Transverse colon (tissue), 4 donors: ENCODE measurements around the gene EIF4E3. TPM values are rescaled to one million over a fixed set of nuclear protein-coding genes. Genes with fewer than 3 reads are reported as not detected.

Source experiments
- DNase-seq: peaks from one replicate; pipeline ENCODE4 v3.0.0-alpha.2; 2019
- H3K27ac ChIP-seq, 4 donors: fragments of 200-600 bp; sonication (generic); 2 replicates each; pipeline ENCODE4 v1.5.1; 2016 to 2018; ENCODE audit warnings: inconsistent platforms in 4 of 4
- H3K27me3 ChIP-seq: fragments of 200-600 bp; sonication (generic); 2 replicates; pipeline ENCODE4 v1.5.1; 2017; ENCODE audit warnings: inconsistent platforms
- H3K36me3 ChIP-seq, 4 donors: fragments of 200-600 bp; sonication (generic); 2 replicates each; pipeline ENCODE4 v1.5.1; 2017 to 2019; ENCODE audit warnings: inconsistent platforms in 4 of 4
- H3K4me1 ChIP-seq, 4 donors: fragments of 200-600 bp; sonication (generic); 2 replicates each; pipeline ENCODE4 v1.5.1; 2017 to 2020; ENCODE audit warnings: inconsistent platforms in 4 of 4
- H3K4me3 ChIP-seq, 4 donors: fragments of 200-600 bp; sonication (generic); 1 replicate in 1 of 4; 2 replicates in 3 of 4; pipeline versions ENCODE4 v1.5.1 to v1.6.1; 2017 to 2019; ENCODE audit warnings: inconsistent platforms in 4 of 4
- H3K9me3 ChIP-seq, 2 donors: fragments of 200-600 bp; sonication (generic); 2 replicates each; pipeline ENCODE4 v1.5.1; 2017 to 2019; ENCODE audit warnings: inconsistent platforms in 2 of 2
- CTCF ChIP-seq, 5 experiments: fragments of 200-600 bp in 3 of 5; fragments of 450-650 bp in 2 of 5; sonication (generic) in 3 of 5; IDR thresholded peaks; 1 replicate in 2 of 5; 2 replicates in 3 of 5; pipeline ENCODE4 v1.5.1; 2016 to 2017; ENCODE audit warnings: antibody characterized with exemption in 5 of 5, inconsistent platforms in 3 of 5, mild to moderate bottlenecking in 2 of 5, moderate library complexity in 1 of 5
- EP300 ChIP-seq: sonication (generic); formaldehyde crosslinking; IDR thresholded peaks from one replicate; pipeline ENCODE4 v1.6.1; 2017; ENCODE audit warnings: antibody characterized with exemption, low read depth
- POLR2A ChIP-seq: fragments of 450-650 bp; IDR thresholded peaks from one replicate; pipeline ENCODE4 v1.6.1; 2016; ENCODE audit warnings: antibody characterized with exemption, mild to moderate bottlenecking, moderate library complexity
- POLR2AphosphoS5 ChIP-seq, 3 donors: sonication (generic); formaldehyde crosslinking; IDR thresholded peaks; one replicate each; pipeline ENCODE4 v1.6.1; 2016; ENCODE audit warnings: antibody characterized with exemption in 3 of 3
- WGBS, 2 donors: methylation state at CpG; one replicate each; pipeline ENCODE4 v1.1.5; 2018; ENCODE audit warnings: low coverage in 1 of 2; 5-methylcytosine and 5-hydroxymethylcytosine counted together
- in situ Hi-C, 4 donors: fragments of 200-750 bp; cut with MboI; loops; one replicate each; pipeline versions ENCODE4 v1.15.0 to v1.15.1; 2017; ENCODE audit warnings: low sequenced_read_pairs in 3 of 4, low pct_ligation_motif_present in 1 of 4, low pct_unique_long_range_greater_than_20kb in 1 of 4
- intact Hi-C: fragments of 100-400 bp; cut with DNase I; formaldehyde crosslinking; loops from one replicate; pipeline ENCODE4 v1.15.1; 2023; ENCODE audit warnings: low total_unique reads
- total RNA-seq, 4 donors: library from RNA; depleted of rRNA; stranded (reverse); fragments of >200 nt; gene quantifications; one replicate each; pipeline ENCODE4 v1.1.0, GENCODE V29; 2016

The EIF4E3 gene
- total RNA-seq, 4 donors from 2014 or later: 6.0 to 35.6 (median 19.4) TPM

- DNase-seq: no peak
- no peaks in the 10 kb centered on the region for H3K27me3 ChIP-seq
- H3K4me3 ChIP-seq: no peak overlapping the region
- H3K4me1 ChIP-seq: no peaks in the 10 kb centered on the region
- in situ Hi-C loops: loop anchor here in 1 of 4 donors (25.0 kb wide), 1 partner anchor 1085 kb away; no protein-coding TSS in a partner anchor
- TF ChIP-seq CTCF (IDR thresholded peaks at IDR 0.05): no peak
- TF ChIP-seq POLR2AphosphoS5 (IDR thresholded peaks at IDR 0.05): no peak
- no peak for TF ChIP-seq POLR2A
- TF ChIP-seq EP300: no peak
- intact Hi-C loops: no loop called here
- H3K27ac ChIP-seq: no peak overlapping the region
- H3K36me3 ChIP-seq: no peaks in the 10 kb centered on the region
- H3K9me3 ChIP-seq: no peaks in the 10 kb centered on the region
Observed at GRCh38 chr3:71646971-71647370, 78.2 kb downstream of the EIF4E3 start.

- Histone ChIP-seq H3K27ac (no peak overlapping the region), H3K4me3 (no peak overlapping the region), H3K4me1 (no peaks in the 10 kb centered on the region), H3K27me3 (no peaks in the 10 kb centered on the region), H3K9me3 (no peaks in the 10 kb centered on the region), H3K36me3 (no peaks in the 10 kb centered on the region)
- TF ChIP-seq POLR2A (no peak), CTCF (IDR thresholded peaks at IDR 0.05) (no peak), POLR2AphosphoS5 (IDR thresholded peaks at IDR 0.05) (no peak), EP300 (no peak)
- in situ Hi-C loops (loop anchor here in 1 of 4 donors (25.0 kb wide), 1 partner anchor 1083 kb away; no protein-coding TSS in a partner anchor), intact Hi-C loops (no loop called here)
- WGBS, 2 donors: 80 to 88% methylated on average over 3 of the region's 3 CpGs
- no peak for DNase-seq
Observed at GRCh38 chr3:71645140-71645539, 80.1 kb downstream of the EIF4E3 start.

GRCh38 chr3:71641674-71642073 is 83.5 kb downstream of the EIF4E3 start:
- Histone ChIP-seq H3K4me1 (no peaks in the 10 kb centered on the region), H3K36me3 (no peaks in the 10 kb centered on the region), H3K9me3 (no peaks in the 10 kb centered on the region), H3K27me3 (no peaks in the 10 kb centered on the region), H3K4me3 (no peak overlapping the region), H3K27ac (no peak overlapping the region)
- TF ChIP-seq POLR2A (no peak), CTCF (IDR thresholded peaks at IDR 0.05) (no peak), POLR2AphosphoS5 (IDR thresholded peaks at IDR 0.05) (no peak), EP300 (no peak)
- intact Hi-C loops: no loop called here
- in situ Hi-C loops: loop anchor here in 1 of 4 donors (25.0 kb wide), 1 partner anchor 1079 kb away; no protein-coding TSS in a partner anchor
- DNase-seq: no peak
- 83 to 88% methylated on average over 4 of the region's 4 CpGs for WGBS, 2 donors

- intact Hi-C loops (no loop called here), in situ Hi-C loops (loop anchor here in 1 of 4 donors (25.0 kb wide), 1 partner anchor 1078 kb away; no protein-coding TSS in a partner anchor)
- H3K4me1 ChIP-seq: no peaks in the 10 kb centered on the region
- WGBS, 2 donors: 81% methylated on average over 9 of the region's 9 CpGs
- no peaks in the 10 kb centered on the region for H3K27me3 ChIP-seq
- no peak for DNase-seq
- no peak overlapping the region for H3K27ac ChIP-seq
- no peak overlapping the region for H3K4me3 ChIP-seq
- TF ChIP-seq CTCF (IDR thresholded peaks at IDR 0.05) (no peak), EP300 (no peak)
- H3K36me3 ChIP-seq: no peaks in the 10 kb centered on the region
- no peaks in the 10 kb centered on the region for H3K9me3 ChIP-seq
Observed at GRCh38 chr3:71640331-71640983, 84.7 kb downstream of the EIF4E3 start.
